Memory B cell (primary cell): ENCODE results near the gene CCL22.

ENCODE experiments used
- ATAC-seq: fragments of 150-1000 bp; cut with Tn5 transposase; 2 replicates; pipeline ENCODE4 v1.10.0; 2021; ENCODE audit warnings: low read depth, mild to moderate bottlenecking, moderate library complexity
- DNase-seq, 2 donors: peaks; one replicate each; pipeline ENCODE4 v3.0.0; 2022; ENCODE audit warnings: low spot score in 2 of 2
- H3K27ac Mint-ChIP-seq: one replicate; pipeline ENCODE4 v1.8.0; 2022; ENCODE audit warnings: mild to moderate bottlenecking, moderate library complexity, mixed read lengths
- H3K27me3 Mint-ChIP-seq: one replicate; pipeline ENCODE4 v1.8.0; 2022; ENCODE audit warnings: mixed read lengths
- H3K36me3 Mint-ChIP-seq: one replicate; pipeline ENCODE4 v1.8.0; 2022; ENCODE audit warnings: mild to moderate bottlenecking, mixed read lengths
- H3K4me1 Mint-ChIP-seq: one replicate; pipeline ENCODE4 v1.8.0; 2022; ENCODE audit warnings: mixed read lengths
- H3K4me3 Mint-ChIP-seq: one replicate; pipeline ENCODE4 v1.8.0; 2022; ENCODE audit warnings: mild to moderate bottlenecking, moderate library complexity, mixed read lengths
- H3K9me3 Mint-ChIP-seq: one replicate; pipeline ENCODE4 v1.8.0; 2022; ENCODE audit warnings: mixed read lengths

CCL22 gene, protein sequence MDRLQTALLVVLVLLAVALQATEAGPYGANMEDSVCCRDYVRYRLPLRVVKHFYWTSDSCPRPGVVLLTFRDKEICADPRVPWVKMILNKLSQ

GRCh38 chr16:57358527-57359095 is at the start of gene CCL22:
Gene CCL22, plus strand, starts transcription at chr16:57358783. Its CDS starts 34 bp downstream, at chr16:57358817.
- peak in 1 of 2 donors; percentile 25 for DNase-seq
- Mint-ChIP-seq H3K4me3 (peak within 1 kb of the TSS; percentile 9), H3K27ac (peak within 1 kb of the TSS; percentile 54), H3K36me3 (no peaks in the 10 kb centered on the region), H3K9me3 (no peaks in the 10 kb centered on the region), H3K4me1 (peaks cover 16% of the 10 kb centered on the region), H3K27me3 (no peaks in the 10 kb centered on the region)
- peak; percentile 87 for ATAC-seq

GRCh38 chr16:57310801-57311200 is 47.8 kb upstream of the CCL22 start:
- no peak for DNase-seq
- Mint-ChIP-seq H3K27ac (no peak overlapping the region), H3K4me1 (peaks cover 18% of the 10 kb centered on the region), H3K9me3 (no peaks in the 10 kb centered on the region), H3K36me3 (no peaks in the 10 kb centered on the region), H3K4me3 (no peak overlapping the region), H3K27me3 (peaks cover 7% of the 10 kb centered on the region)
- no peak for ATAC-seq

DNA sequence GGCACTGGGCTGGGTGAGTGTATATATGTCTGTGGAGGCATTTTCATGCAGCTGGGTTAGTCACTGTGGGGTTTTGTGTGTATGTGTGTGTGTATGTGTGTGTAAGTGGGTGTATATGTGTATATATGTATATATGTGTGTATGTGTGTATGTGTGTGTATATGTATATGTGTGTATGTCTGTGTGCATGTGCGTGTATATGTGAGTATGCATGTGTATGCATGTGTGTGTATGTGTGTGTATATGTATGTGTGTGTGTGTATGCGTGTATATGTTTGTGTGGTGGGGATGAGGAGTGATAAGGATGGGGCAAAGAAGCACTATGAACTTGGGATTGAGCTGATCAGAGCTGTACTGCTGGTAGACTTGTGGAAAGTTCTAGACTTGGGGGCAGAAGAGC is 45.1 kb upstream of the CCL22 start:
- Mint-ChIP-seq H3K4me3 (no peak overlapping the region), H3K27ac (no peak overlapping the region), H3K4me1 (peaks cover 15% of the 10 kb centered on the region), H3K9me3 (no peaks in the 10 kb centered on the region), H3K36me3 (no peaks in the 10 kb centered on the region), H3K27me3 (peaks cover 5% of the 10 kb centered on the region)
- ATAC-seq (no peak), DNase-seq (no peak)

- no peaks in the 10 kb centered on the region for H3K9me3 Mint-ChIP-seq
- H3K4me1 Mint-ChIP-seq = peaks cover 15% of the 10 kb centered on the region
- H3K27me3 Mint-ChIP-seq = peaks cover 5% of the 10 kb centered on the region
- H3K36me3 Mint-ChIP-seq = no peaks in the 10 kb centered on the region
- DNase-seq (no peak), ATAC-seq (no peak)
- H3K4me3 Mint-ChIP-seq = no peak overlapping the region
- H3K27ac Mint-ChIP-seq = no peak overlapping the region
Observed at GRCh38 chr16:57314161-57314785, 44.3 kb upstream of the CCL22 start.

GRCh38 chr16:57315416-57315815 is 43.2 kb upstream of the CCL22 start:
- no peak overlapping the region for H3K4me3 Mint-ChIP-seq
- H3K27ac Mint-ChIP-seq = peak overlapping the region; percentile 73
- no peaks in the 10 kb centered on the region for H3K9me3 Mint-ChIP-seq
- peaks cover 12% of the 10 kb centered on the region for H3K4me1 Mint-ChIP-seq
- DNase-seq (no peak), ATAC-seq (no peak)
- no peaks in the 10 kb centered on the region for H3K36me3 Mint-ChIP-seq
- H3K27me3 Mint-ChIP-seq = peaks cover 5% of the 10 kb centered on the region

- Mint-ChIP-seq H3K27me3 (peaks cover 4% of the 10 kb centered on the region), H3K36me3 (no peaks in the 10 kb centered on the region), H3K4me1 (peaks cover 12% of the 10 kb centered on the region), H3K27ac (no peak overlapping the region), H3K4me3 (no peak overlapping the region), H3K9me3 (no peaks in the 10 kb centered on the region)
- DNase-seq (no peak), ATAC-seq (no peak)
Observed at GRCh38 chr16:57316390-57317017, 42.1 kb upstream of the CCL22 start.

- H3K27ac Mint-ChIP-seq = no peak overlapping the region
- peaks cover 9% of the 10 kb centered on the region for H3K4me1 Mint-ChIP-seq
- DNase-seq (no peak), ATAC-seq (no peak)
- no peaks in the 10 kb centered on the region for H3K36me3 Mint-ChIP-seq
- H3K9me3 Mint-ChIP-seq = no peaks in the 10 kb centered on the region
- H3K27me3 Mint-ChIP-seq = peaks cover 2% of the 10 kb centered on the region
- no peak overlapping the region for H3K4me3 Mint-ChIP-seq
Observed at GRCh38 chr16:57318240-57318970, 40.2 kb upstream of the CCL22 start.

- no peak for ATAC-seq
- Mint-ChIP-seq H3K4me3 (no peak overlapping the region), H3K27ac (no peak overlapping the region), H3K4me1 (peaks cover 6% of the 10 kb centered on the region), H3K27me3 (peaks cover 2% of the 10 kb centered on the region), H3K9me3 (no peaks in the 10 kb centered on the region), H3K36me3 (no peaks in the 10 kb centered on the region)
- no peak for DNase-seq
Observed at GRCh38 chr16:57319646-57320045, 38.9 kb upstream of the CCL22 start.

DNA sequence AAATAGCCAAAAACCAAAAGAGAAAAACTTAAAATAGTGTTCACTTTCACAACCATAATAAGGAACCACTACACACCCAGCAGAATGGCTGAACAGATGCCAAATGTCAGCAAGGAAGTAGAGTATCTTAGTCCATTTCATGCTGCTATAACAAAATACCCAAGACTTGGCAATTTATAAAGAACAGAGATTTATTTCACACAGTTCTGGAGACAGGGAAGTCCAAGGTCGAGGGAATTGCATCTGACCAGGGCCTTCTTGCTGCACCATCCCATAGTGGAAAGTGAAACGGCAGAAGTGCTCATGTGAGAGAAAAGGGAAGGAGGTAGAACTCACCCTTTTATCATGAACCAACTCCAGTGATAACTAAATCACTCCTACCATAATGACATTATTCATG is 33.8 kb upstream of the CCL22 start:
- DNase-seq = no peak
- H3K4me1 Mint-ChIP-seq = peaks cover 7% of the 10 kb centered on the region

DNA sequence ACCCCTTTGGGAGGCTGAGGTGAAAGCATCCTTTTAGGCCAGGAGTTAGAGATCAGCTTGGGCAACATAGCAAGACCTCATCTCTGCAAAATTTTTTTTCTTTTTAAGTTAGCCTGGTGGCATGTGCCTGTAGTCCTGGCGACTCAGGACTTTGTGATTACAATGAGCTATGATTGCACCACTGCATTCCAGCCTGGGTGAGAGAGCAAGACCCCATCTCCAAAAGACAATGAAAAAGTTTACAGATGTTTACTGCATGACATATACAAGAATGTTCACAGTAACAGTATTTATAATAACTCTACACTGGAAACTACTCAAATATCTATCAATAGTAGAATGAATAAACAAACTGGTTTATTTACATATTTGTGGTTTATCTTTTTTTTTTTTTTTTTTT is 33.1 kb upstream of the CCL22 start:
- peaks cover 7% of the 10 kb centered on the region for H3K4me1 Mint-ChIP-seq
- ATAC-seq (no peak), DNase-seq (no peak)
- no peaks in the 10 kb centered on the region for H3K36me3 Mint-ChIP-seq
- H3K27me3 Mint-ChIP-seq = no peaks in the 10 kb centered on the region
- no peak overlapping the region for H3K4me3 Mint-ChIP-seq
- H3K27ac Mint-ChIP-seq = peak overlapping the region; percentile 78
- no peaks in the 10 kb centered on the region for H3K9me3 Mint-ChIP-seq

More for the DNA sequence above, 33.8 kb upstream of the CCL22 start:
- H3K9me3 Mint-ChIP-seq = no peaks in the 10 kb centered on the region
- H3K27ac Mint-ChIP-seq = peak overlapping the region; percentile 78
- H3K4me3 Mint-ChIP-seq = no peak overlapping the region
- peak; percentile 70 for ATAC-seq
- no peaks in the 10 kb centered on the region for H3K36me3 Mint-ChIP-seq
- H3K27me3 Mint-ChIP-seq = no peaks in the 10 kb centered on the region

GRCh38 chr16:57329718-57330327 is 28.8 kb upstream of the CCL22 start:
- ATAC-seq (no peak), DNase-seq (no peak)
- H3K4me3 Mint-ChIP-seq = no peak overlapping the region
- peaks cover 2% of the 10 kb centered on the region for H3K9me3 Mint-ChIP-seq
- no peak overlapping the region for H3K27ac Mint-ChIP-seq
- H3K27me3 Mint-ChIP-seq = no peaks in the 10 kb centered on the region
- H3K4me1 Mint-ChIP-seq = peaks cover 3% of the 10 kb centered on the region
- H3K36me3 Mint-ChIP-seq = no peaks in the 10 kb centered on the region

GRCh38 chr16:57331355-57331754 is 27.2 kb upstream of the CCL22 start:
- H3K4me1 Mint-ChIP-seq = no peaks in the 10 kb centered on the region

GRCh38 chr16:57333402-57333801 is 25.2 kb upstream of the CCL22 start:
- no peak for ATAC-seq
- H3K27me3 Mint-ChIP-seq = no peaks in the 10 kb centered on the region
- H3K27ac Mint-ChIP-seq = no peak overlapping the region
- DNase-seq = no peak
- H3K4me3 Mint-ChIP-seq = no peak overlapping the region
- no peaks in the 10 kb centered on the region for H3K36me3 Mint-ChIP-seq
- H3K4me1 Mint-ChIP-seq = no peaks in the 10 kb centered on the region
- peaks cover 2% of the 10 kb centered on the region for H3K9me3 Mint-ChIP-seq

More at GRCh38 chr16:57331355-57331754, 27.2 kb upstream of the CCL22 start:
- no peaks in the 10 kb centered on the region for H3K36me3 Mint-ChIP-seq
- ATAC-seq = no peak
- no peak overlapping the region for H3K27ac Mint-ChIP-seq
- H3K4me3 Mint-ChIP-seq = no peak overlapping the region
- no peaks in the 10 kb centered on the region for H3K27me3 Mint-ChIP-seq
- no peak for DNase-seq
- H3K9me3 Mint-ChIP-seq = peaks cover 2% of the 10 kb centered on the region

DNA sequence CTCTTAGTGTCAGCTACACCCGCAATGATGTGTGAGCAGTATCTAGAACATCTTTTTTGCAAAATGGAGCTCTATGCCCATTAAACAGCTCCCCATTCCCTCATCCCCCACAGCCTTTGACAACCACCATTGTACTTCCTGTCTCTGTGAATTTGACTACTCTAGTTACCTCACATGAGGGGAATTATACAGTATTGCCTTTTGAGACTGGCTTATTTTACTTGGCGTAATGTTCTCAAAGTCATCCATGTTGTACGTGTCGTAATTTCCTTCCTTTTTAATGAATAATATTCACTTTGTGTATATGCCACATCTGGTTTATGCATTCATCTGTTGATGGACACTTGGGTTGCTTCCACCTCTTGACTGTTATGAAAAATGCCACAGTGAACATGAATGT is 23.2 kb upstream of the CCL22 start:
- Mint-ChIP-seq H3K4me1 (peaks cover 8% of the 10 kb centered on the region), H3K27me3 (no peaks in the 10 kb centered on the region), H3K36me3 (no peaks in the 10 kb centered on the region), H3K4me3 (no peak overlapping the region), H3K9me3 (peaks cover 2% of the 10 kb centered on the region), H3K27ac (no peak overlapping the region)
- no peak for ATAC-seq
- no peak for DNase-seq
